Mammary epithelial cell (primary cell): Measurements from ENCODE around the gene NPAS1.

Experiments used
- CTCF ChIP-seq, 2 donors: IDR thresholded peaks in 1 of 2; conservative IDR thresholded peaks in 1 of 2; 2 replicates each; pipeline ENCODE4 v1.5.1; 2011 to 2012; ENCODE audit warnings: inconsistent platforms in 2 of 2, low read length in 2 of 2, mild to moderate bottlenecking in 2 of 2, control low read depth in 1 of 2, low read depth in 1 of 2; ENCODE audit not compliant: insufficient read depth in 1 of 2; ENCODE audit errors: extremely low read depth in 1 of 2
- EZH2 ChIP-seq: IDR thresholded peaks from 2 replicates; pipeline ENCODE4 v1.6.1; 2012; ENCODE audit warnings: low read length, inconsistent platforms, borderline replicate concordance

- peak; percentile 82 to 91 for TF ChIP-seq CTCF (conservative IDR thresholded peaks at IDR 0.05 in 1 of 2, IDR thresholded peaks at IDR 0.05 in 1 of 2; ENCODE audit: extremely low read depth in 1 of 2, insufficient read depth in 1 of 2, low read depth in 1 of 2, low read length in 2 of 2)
- no peak for TF ChIP-seq EZH2
Measured at GRCh38 chr19:47032171-47032811, 12.7 kb downstream of the NPAS1 start.
